RPMI7951 (cell line): ENCODE results near the gene RAB35. TPM values are rescaled to one million over a fixed set of nuclear protein-coding genes. Genes with fewer than 3 reads are reported as not detected.

Source experiments
- DNase-seq: peaks from one replicate; pipeline ENCODE4 v3.0.0-alpha.2; 2012; ENCODE audit warnings: low read depth
- total RNA-seq: library from RNA; depleted of rRNA; stranded (reverse); fragments of >200 nt; shearing (Covaris generic); gene quantifications from 2 replicates; pipeline ENCODE4 v1.2.3, GENCODE V29; 2014

The RAB35 gene
- total RNA-seq, 1 experiment from 2014 or later, result 16.8 TPM

GRCh38 chr12:120132863-120133385 is 16.4 kb upstream of the RAB35 start:
- DNase-seq, result no peak

DNA sequence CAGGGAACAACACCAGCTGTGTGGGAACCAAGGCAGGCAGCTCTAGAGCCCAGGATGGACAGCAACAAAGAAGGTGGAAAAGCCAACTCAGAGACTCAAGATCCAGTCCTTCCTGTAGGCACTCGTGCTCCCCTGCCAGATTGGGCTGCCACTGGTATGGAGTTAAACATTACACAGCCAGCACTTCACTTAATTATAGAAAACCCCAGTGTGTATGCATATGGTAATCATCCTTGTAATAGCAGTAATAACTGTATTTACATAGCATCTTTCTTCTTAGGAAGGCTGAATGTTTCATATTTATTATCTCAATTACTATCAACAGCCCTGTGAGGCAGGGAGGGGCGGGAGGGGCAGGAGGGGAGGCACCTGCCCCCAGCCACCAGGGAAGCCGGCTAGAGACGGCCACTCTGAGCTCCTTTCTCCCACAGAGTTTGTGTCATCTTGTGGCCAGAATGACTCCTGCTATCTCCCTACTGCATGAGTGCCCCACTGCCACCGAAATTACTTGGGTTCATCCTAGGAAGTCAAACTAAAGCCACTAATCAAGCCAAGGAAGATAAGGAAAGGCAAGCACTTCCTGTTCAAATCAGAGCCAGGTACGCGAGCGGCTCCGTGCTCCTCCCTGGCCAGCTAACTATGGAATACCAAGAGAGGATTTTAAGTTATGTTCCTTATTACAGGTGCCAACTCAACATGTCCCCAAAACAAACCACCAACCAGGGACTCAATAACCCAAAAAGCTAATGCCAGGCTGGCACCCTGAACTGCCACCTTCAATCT is 15.7 kb upstream of the RAB35 start:
- no peak for DNase-seq

DNA sequence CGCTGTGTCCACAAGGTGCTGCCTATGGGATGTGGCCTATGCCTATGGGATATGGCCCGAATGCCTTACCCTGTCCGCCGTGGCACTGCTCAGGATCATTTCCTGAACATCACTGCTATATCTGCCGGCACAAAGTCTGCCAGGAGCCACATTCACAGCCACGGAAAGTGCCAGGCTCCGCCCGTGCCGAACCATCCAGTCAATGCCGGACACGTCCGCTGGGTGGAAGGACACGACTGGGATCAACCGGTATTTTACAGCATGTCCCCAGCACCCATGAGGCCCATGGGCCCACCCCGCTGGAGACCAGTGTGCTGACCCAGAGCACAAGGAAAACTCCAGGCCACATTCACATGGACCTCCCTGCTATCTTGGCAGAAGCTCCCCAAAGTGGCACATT is 14.6 kb upstream of the RAB35 start:
- DNase-seq, result no peak

DNA sequence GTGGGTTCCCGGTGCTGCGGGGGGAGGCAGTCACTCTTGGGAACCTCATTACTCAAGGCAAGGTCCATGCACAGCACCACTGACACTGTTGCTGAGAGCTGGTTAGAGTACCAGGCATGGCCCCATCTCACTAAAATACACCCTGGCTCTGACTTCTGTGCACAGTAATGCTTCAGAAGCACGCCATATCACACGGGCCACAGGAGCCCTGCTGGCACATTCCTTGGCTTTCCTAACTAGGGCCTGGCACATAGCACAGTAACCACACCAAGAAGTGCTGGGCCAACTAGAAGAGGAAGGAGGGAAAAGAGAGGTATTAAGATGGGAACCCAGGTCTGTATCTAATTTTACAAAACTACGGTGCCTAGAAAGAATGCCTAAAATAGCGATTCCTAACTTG is 13.5 kb upstream of the RAB35 start:
- DNase-seq, result no peak

DNA sequence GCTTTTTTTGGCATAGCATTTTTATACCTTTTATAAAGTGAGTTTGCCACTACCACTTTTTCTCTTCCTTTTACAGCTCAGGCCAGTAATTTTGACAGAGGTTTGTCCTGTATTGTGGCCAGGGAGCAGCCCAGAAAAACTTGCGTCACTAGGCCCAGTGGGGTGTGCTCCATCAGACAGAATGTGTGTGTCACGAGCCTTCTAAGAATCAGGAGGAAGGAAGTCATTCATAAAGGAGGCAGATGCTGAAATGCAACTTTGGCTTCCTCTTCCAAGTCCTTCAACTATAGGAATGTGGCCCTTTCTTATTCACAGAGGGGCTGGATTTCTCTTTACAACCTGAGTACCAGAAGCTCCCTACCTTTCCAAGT is 10.1 kb upstream of the RAB35 start:
- no peak for DNase-seq

DNA sequence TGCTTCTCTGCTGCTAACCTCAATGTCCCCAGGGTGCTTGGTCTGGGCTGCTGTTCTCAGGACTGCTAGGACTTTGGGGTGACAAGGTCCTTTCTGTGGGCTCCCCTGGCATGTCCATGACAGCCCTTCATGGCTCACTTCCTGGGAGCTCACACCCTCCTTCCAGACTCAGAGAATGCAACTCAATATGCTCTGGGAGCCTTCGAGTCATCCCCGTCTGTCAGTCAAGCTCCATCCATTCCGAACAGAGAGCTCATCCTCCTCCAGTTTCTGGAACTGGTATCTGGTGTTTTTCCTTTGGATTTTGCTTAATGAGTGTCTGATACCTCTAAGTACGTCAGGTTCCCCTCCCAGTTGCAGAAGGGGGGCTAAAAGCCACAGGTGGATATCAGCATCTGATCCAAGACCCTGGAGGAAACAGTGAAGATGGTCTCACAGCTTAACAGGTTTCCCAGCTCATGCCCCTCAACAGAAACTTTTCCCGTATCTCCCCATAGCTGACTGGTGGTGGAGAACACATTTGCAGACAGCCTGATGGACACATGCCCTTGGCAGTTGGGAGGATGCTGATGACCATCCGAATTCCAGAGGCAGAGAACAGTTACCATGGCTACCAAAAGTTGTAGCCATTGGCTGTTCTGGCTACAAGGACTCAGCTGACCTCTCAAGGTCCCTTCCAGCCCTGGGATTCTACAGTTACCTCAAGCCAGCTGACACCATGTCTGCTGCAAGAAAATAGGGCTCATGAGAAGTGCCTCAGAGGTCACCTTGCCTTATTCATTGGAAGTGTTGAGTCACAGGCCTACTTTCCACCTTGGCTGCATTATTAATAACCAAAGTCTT is 9.5 kb upstream of the RAB35 start:
- DNase-seq, result no peak

DNA sequence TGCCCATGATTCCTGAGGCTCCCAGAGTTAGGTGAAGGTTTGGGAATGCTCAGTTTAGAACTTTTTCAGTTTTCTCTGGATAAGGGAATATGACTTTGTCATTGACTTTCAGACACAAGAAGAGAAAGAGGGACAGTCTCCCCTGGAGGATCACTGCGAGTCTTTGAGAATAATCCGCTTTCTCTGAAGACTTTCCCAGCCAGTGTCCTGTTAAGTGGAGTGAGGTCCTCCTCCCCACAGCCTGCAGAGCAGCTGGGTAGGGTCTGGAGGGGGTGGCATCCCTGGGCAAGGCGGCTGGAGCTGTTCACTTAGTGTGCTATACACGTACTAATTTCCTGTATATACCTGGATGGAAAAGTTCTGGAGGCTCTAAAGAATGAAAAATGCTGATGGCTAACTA is 8.5 kb upstream of the RAB35 start:
- no peak for DNase-seq

GRCh38 chr12:120121766-120122293 is 5.3 kb upstream of the RAB35 start:
- no peak for DNase-seq

DNA sequence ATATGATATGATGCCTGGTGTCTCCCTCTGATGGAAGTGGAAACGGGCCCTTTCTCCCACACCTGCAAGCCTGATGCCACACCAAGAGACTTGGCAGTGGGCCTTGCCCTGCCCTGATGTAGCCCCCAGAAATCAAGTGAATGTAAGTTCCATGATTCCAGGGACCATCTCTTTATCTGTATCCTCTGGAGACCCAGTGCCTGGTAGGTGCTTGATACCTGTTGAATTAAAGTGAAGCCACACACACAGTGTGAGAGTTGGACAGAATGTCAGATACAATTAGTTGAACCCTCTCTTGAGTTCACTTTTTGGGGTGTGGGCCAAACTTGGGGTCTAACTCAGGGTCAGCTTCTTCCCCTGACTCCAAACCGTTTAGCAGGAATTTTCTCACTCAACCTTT is 4.8 kb upstream of the RAB35 start:
- no peak for DNase-seq

- DNase-seq, result peak; percentile 36
Observed at GRCh38 chr12:120119271-120119973, 2.9 kb upstream of the RAB35 start.

GRCh38 chr12:120118321-120119061 is 1.9 kb upstream of the RAB35 start:
- peak; percentile 25 for DNase-seq

- no peak for DNase-seq
Observed at GRCh38 chr12:120117961-120118320, 1.4 kb upstream of the RAB35 start.

DNA sequence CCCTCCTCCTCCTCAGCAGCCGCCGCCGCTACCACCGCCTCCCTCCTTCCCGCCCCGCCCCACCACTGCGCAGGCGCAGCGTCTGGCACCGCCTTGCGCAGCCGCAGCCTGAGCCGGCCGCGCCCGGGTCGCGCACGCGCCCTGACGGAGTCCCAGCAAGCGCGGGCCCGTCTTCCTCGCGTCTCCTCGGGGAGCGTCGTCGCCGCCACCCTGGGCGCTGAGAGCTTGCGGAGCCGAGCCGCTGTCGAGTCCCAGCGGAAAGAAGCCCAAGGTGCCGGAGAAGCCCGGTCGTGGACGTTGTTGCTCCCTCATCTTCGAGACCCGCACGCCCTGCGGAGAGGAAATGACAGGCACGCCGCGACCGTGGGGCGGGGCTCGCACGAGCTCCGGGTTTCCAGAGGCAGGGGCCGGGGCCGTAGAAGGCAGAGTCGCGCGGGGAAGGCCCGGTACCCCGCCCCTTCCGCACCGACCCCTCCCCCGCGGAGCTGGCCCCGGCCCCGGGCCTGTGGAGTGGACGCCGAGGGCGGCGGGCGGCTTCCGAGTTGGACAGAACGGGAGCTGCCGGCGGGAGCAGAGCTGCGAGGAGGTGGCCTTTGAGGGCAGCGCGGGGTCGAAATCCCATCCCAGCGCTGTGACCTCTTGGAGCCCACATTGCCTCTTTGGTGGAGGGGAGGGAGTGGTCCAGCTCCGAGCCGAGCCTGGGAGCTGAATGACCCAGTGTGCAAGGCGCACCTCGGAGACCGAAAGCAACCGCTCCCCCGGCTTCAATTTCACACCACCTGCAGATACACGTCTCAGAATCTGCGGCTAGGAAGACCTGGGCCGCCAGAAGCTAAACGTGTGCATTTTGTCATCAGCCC is 469 bp upstream of the RAB35 start:
- DNase-seq, result peak; percentile 89

- DNase-seq, result peak; percentile 24
Observed at GRCh38 chr12:120115692-120116440, 687 bp downstream of the RAB35 start.

- DNase-seq, result no peak
Observed at GRCh38 chr12:120115066-120115465, 1.5 kb downstream of the RAB35 start.

DNA sequence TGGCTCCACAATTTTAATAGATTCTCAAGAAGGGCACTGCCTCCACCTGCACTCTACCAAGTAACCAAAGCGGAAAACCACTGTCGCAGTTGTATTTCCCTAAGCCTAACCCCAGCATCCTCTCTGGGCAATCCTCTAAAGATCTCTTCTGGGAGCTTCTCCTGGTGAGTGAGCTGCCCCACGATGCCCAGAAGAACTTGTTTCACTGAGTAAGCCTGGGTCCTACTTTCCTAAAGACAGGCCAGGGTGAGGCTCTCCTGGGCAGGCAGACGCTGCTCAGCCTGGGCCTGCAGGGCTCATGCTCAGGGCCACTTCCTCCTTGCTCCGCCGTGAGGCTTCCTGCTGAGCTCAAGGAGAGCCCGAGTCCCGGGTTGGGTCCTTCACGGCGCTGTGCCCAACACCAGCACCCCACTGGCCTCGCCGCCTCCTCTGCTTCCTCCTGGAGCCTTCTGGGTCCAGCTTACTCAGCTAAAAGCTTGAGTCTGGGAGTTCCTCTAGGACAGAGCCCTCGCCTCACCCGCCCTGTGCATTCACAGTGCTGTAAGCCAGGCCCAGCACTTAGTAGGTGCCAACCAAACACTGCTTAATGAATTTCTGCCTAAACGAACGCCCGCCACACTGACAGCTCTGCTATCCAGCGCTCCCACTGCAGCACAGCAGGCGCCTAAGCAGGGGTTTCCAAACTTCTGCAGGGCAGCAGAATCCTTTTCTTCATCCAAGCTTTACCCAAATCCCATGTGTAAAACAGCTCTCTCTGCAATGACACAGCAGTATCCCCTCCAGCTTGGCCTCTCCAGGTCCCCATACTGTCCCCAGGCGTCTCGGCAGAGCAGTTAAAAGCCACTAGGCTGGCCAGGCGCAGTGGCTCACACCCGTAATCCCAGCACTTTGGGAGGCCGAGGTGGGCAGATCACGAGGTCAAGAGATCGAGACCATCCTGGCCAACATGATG is 5.7 kb downstream of the RAB35 start:
- no peak for DNase-seq

GRCh38 chr12:120109570-120110267 is 6.8 kb downstream of the RAB35 start:
- DNase-seq, result peak; percentile 17

GRCh38 chr12:120106151-120106550 is 10.4 kb downstream of the RAB35 start:
- DNase-seq, result no peak
